Uterus (tissue), 2 donors: ENCODE measurements around the gene GP5.

Experiments used
- POLR2A ChIP-seq, 2 donors: fragments of 450-650 bp; IDR thresholded peaks; one replicate each; pipeline ENCODE4 v1.6.1; 2016; ENCODE audit warnings: antibody characterized with exemption in 2 of 2, mild to moderate bottlenecking in 1 of 2, moderate library complexity in 1 of 2
- TF ChIP-seq, protein P1 (sequence below), 4 experiments: fragments of 200-600 bp in 2 of 4; fragments of 450-650 bp in 2 of 4; sonication (generic) in 2 of 4; IDR thresholded peaks; one replicate each; pipeline ENCODE4 v1.5.1; 2016 to 2019; ENCODE audit warnings: antibody characterized with exemption in 4 of 4, mild to moderate bottlenecking in 2 of 4, moderate library complexity in 1 of 4

GRCh38 chr3:194352667-194353246 lies 46.3 kb downstream of the GP5 start:
- TF ChIP-seq, protein P1, sequence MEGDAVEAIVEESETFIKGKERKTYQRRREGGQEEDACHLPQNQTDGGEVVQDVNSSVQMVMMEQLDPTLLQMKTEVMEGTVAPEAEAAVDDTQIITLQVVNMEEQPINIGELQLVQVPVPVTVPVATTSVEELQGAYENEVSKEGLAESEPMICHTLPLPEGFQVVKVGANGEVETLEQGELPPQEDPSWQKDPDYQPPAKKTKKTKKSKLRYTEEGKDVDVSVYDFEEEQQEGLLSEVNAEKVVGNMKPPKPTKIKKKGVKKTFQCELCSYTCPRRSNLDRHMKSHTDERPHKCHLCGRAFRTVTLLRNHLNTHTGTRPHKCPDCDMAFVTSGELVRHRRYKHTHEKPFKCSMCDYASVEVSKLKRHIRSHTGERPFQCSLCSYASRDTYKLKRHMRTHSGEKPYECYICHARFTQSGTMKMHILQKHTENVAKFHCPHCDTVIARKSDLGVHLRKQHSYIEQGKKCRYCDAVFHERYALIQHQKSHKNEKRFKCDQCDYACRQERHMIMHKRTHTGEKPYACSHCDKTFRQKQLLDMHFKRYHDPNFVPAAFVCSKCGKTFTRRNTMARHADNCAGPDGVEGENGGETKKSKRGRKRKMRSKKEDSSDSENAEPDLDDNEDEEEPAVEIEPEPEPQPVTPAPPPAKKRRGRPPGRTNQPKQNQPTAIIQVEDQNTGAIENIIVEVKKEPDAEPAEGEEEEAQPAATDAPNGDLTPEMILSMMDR (IDR thresholded peaks at IDR 0.05), result no peak
- TF ChIP-seq POLR2A (IDR thresholded peaks at IDR 0.05), result no peak
